DMS79 treated with DMSO at 0.1 percent for 48 hours (cell line): ENCODE results near the gene HEXB.
"Not testable (repeated sequence)": the region's sequence is repeated elsewhere in the genome, so short reads cannot be mapped to it uniquely, and the experiment has no call there.

Experiments
- DNase-seq: peaks from one replicate; lab custom pipeline; 2025; lab: John Stamatoyannopoulos, UW

Gene HEXB

GRCh38 chr5:74659172-74659571 is 25.9 kb upstream of the HEXB start:
- DNase-seq, result no peak

GRCh38 chr5:74660140-74660539 is 24.9 kb upstream of the HEXB start:
- DNase-seq, result no peak

GRCh38 chr5:74660873-74661272 is 24.2 kb upstream of the HEXB start:
- no peak for DNase-seq

GRCh38 chr5:74664551-74664950 is 20.5 kb upstream of the HEXB start:
- no peak for DNase-seq

- DNase-seq, result no peak
Measured at GRCh38 chr5:74665273-74665672, 19.8 kb upstream of the HEXB start.

GRCh38 chr5:74665816-74666215 is 19.2 kb upstream of the HEXB start:
- DNase-seq, result peak; percentile 89

GRCh38 chr5:74667396-74667795 is 17.6 kb upstream of the HEXB start:
- no peak for DNase-seq

GRCh38 chr5:74669821-74670220 is 15.2 kb upstream of the HEXB start:
- no peak for DNase-seq

GRCh38 chr5:74670396-74671038 is 14.5 kb upstream of the HEXB start:
- no peak for DNase-seq

GRCh38 chr5:74672215-74672877 is 12.7 kb upstream of the HEXB start:
- DNase-seq, result peak; percentile 14

- peak; percentile 32 for DNase-seq
Measured at GRCh38 chr5:74673011-74673790, 11.8 kb upstream of the HEXB start.

- DNase-seq, result not testable (repeated sequence)
Measured at GRCh38 chr5:74676466-74676865, 8.6 kb upstream of the HEXB start.

GRCh38 chr5:74678123-74678522 is 6.9 kb upstream of the HEXB start:
- not testable (repeated sequence) for DNase-seq

GRCh38 chr5:74679300-74679699 is 5.7 kb upstream of the HEXB start:
- not testable (repeated sequence) for DNase-seq

GRCh38 chr5:74679966-74680365 is 5.1 kb upstream of the HEXB start:
- DNase-seq, result no peak

- no peak for DNase-seq
Measured at GRCh38 chr5:74685979-74686631, 1.1 kb downstream of the HEXB start.

GRCh38 chr5:74686962-74687751 is 2.1 kb downstream of the HEXB start:
- DNase-seq, result no peak

- no peak for DNase-seq
Measured at GRCh38 chr5:74693191-74693590, 8.2 kb downstream of the HEXB start.

- DNase-seq, result no peak
Measured at GRCh38 chr5:74717596-74717995, 32.6 kb downstream of the HEXB start.

GRCh38 chr5:74722271-74722670 is 37.2 kb downstream of the HEXB start:
- DNase-seq, result no peak

- peak; percentile 1 for DNase-seq
Measured at GRCh38 chr5:74725331-74725730, 40.3 kb downstream of the HEXB start.

GRCh38 chr5:74736759-74737158 is 51.7 kb downstream of the HEXB start:
- no peak for DNase-seq
